Kidney (tissue), 14 donors: ENCODE measurements around the gene HCRTR1. TPM values are rescaled to one million over a fixed set of nuclear protein-coding genes. Genes with fewer than 3 reads are reported as not detected.
A peak's percentile ranks its signal among the peaks of the same experiment; 100 is the strongest.

ENCODE experiments used
- DNase-seq, 5 donors: peaks; one replicate each; pipeline ENCODE4 v3.0.0-alpha.2; 2013 to 2020
- FAIRE-seq: peaks from 2 replicates; lab custom pipeline; 2012; peaks lifted over from hg19 to GRCh38; lab: Jason Lieb, UNC
- H3K27ac ChIP-seq, 2 donors: one replicate each; pipeline ENCODE4 v1.7.0; 2013; ENCODE audit warnings: low read depth in 2 of 2, low read length in 2 of 2, inconsistent platforms in 1 of 2
- H3K27me3 ChIP-seq: one replicate; pipeline ENCODE4 v1.7.1; 2013; ENCODE audit warnings: low read length, inconsistent platforms; ENCODE audit not compliant: control insufficient read depth, insufficient read depth
- H3K36me3 ChIP-seq, 3 donors: one replicate each; pipeline versions ENCODE4 v1.7.0 to v1.7.1; 2013; ENCODE audit warnings: low read length in 3 of 3, control low read depth in 1 of 3, inconsistent platforms in 1 of 3; ENCODE audit not compliant: insufficient read depth in 3 of 3, control insufficient read depth in 2 of 3
- H3K4me1 ChIP-seq, 3 donors: one replicate each; pipeline versions ENCODE4 v1.7.0 to v1.7.1; 2013; ENCODE audit warnings: low read length in 3 of 3, inconsistent platforms in 1 of 3, low read depth in 1 of 3; ENCODE audit not compliant: control insufficient read depth in 2 of 3, insufficient read depth in 2 of 3
- H3K4me3 ChIP-seq, 3 donors: one replicate each; pipeline versions ENCODE4 v1.7.0 to v1.8.1; 2013; ENCODE audit warnings: low read length in 3 of 3, control low read depth in 1 of 3, inconsistent platforms in 1 of 3
- H3K9ac ChIP-seq, 3 donors: one replicate each; pipeline versions ENCODE4 v1.7.0 to v1.7.1; 2013; ENCODE audit warnings: low read length in 3 of 3, control low read depth in 1 of 3, inconsistent platforms in 1 of 3
- H3K9me3 ChIP-seq, 3 donors: one replicate each; pipeline versions ENCODE4 v1.7.0 to v1.7.1; 2013; ENCODE audit warnings: low read length in 3 of 3, control low read depth in 1 of 3, inconsistent platforms in 1 of 3; ENCODE audit not compliant: control insufficient read depth in 2 of 3, insufficient read depth in 1 of 3
- intact Hi-C: fragments of 100-400 bp; cut with DNase I; formaldehyde crosslinking; loops from one replicate; pipeline ENCODE4 v1.11.1; 2022
- polyA plus RNA-seq: library from polyadenylated mRNA; stranded (reverse); fragments of 350-450 nt; fragmentation: Illumina TruSeq; extraction: RNeasy Lipid Tissue Mini Kit (QIAGEN cat#74804); gene quantifications from one replicate; pipeline ENCODE4 v1.2.3, GENCODE V29; 2014; ENCODE audit warnings: low read depth, low replicate concordance; ENCODE audit not compliant: insufficient read depth
- total RNA-seq: library from RNA; stranded (reverse); fragmentation: NEBNext Ultra II Directional; extraction: Animal tissue kit (Norgen Biotek cat#: 25700); gene quantifications from one replicate; pipeline ENCODE4 v1.2.1, GENCODE V29; 2021
- TF ChIP-seq, protein P1 (sequence below): IDR thresholded peaks from 3 replicates; pipeline ENCODE4 v1.5.1; 2012; ENCODE audit warnings: mild to moderate bottlenecking, moderate library complexity, borderline replicate concordance; ENCODE audit not compliant: insufficient read depth; ENCODE audit errors: extremely low read depth
- donor health status: control.
- donor health status: control.
- donor health status: control.
- donor health status: control.
- donor health status: control.
- donor health status: DM: yes; HTN: yes; CAD: no.
- donor health status: Normal renal cell carcinoma (clear cell type).

The HCRTR1 gene
- total and polyA plus RNA-seq, 2 donors from 2014 or later = 0.35 TPM; not detected in 1

DNA sequence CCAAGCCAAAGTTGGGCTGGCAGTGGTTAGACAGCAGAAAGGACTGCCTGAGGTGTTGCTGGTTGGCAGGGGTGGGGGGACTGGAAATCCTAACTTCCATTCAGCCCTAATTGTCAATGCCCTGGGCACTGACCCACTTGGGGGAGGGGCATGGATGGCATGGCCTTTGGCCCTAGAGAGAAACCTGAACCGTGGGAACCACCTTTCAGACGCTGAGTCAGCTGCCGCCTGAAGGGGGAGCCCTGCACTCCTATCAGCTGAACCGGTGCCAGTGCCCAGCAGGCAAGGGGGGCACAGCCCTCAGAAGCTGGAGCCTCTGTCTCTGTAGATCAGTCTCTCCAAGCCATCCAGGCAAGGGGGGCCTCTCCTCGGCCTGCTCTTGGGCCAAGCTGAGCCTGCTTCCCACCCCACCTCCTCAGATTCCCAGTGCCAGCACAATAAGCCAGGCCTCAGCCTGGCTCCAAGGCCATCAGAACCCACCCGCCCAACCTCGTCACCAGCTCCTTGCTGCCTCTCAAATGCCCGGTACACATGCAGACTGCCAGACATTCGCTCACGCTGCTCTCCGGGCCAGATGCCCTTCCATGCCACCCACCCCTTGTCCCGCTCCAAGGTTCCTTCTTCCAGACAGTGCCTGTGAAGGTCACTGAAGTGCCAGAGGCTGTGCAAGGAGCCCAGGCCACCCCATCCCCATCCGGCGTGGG is 29.6 kb upstream of the HCRTR1 start:
- DNase-seq (peak; percentile 67 to 90 (median 80)), FAIRE-seq (no peak)
- peak overlapping the region; percentile 78 to 89 for H3K27ac ChIP-seq
- TF ChIP-seq, protein P1, sequence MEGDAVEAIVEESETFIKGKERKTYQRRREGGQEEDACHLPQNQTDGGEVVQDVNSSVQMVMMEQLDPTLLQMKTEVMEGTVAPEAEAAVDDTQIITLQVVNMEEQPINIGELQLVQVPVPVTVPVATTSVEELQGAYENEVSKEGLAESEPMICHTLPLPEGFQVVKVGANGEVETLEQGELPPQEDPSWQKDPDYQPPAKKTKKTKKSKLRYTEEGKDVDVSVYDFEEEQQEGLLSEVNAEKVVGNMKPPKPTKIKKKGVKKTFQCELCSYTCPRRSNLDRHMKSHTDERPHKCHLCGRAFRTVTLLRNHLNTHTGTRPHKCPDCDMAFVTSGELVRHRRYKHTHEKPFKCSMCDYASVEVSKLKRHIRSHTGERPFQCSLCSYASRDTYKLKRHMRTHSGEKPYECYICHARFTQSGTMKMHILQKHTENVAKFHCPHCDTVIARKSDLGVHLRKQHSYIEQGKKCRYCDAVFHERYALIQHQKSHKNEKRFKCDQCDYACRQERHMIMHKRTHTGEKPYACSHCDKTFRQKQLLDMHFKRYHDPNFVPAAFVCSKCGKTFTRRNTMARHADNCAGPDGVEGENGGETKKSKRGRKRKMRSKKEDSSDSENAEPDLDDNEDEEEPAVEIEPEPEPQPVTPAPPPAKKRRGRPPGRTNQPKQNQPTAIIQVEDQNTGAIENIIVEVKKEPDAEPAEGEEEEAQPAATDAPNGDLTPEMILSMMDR = peak; percentile 56
- H3K27me3 ChIP-seq = no peaks in the 10 kb centered on the region
- H3K36me3 ChIP-seq = peaks cover 0 to 33% (median 13%) of the 10 kb centered on the region in 3 donors
- H3K4me1 ChIP-seq = peaks cover 5 to 47% (median 41%) of the 10 kb centered on the region in 3 donors
- intact Hi-C loops = no loop called here
- H3K9ac ChIP-seq = peak overlapping the region in 1 of 3 donors; percentile 8
- H3K4me3 ChIP-seq = no peak overlapping the region
- no peaks in the 10 kb centered on the region for H3K9me3 ChIP-seq

DNA sequence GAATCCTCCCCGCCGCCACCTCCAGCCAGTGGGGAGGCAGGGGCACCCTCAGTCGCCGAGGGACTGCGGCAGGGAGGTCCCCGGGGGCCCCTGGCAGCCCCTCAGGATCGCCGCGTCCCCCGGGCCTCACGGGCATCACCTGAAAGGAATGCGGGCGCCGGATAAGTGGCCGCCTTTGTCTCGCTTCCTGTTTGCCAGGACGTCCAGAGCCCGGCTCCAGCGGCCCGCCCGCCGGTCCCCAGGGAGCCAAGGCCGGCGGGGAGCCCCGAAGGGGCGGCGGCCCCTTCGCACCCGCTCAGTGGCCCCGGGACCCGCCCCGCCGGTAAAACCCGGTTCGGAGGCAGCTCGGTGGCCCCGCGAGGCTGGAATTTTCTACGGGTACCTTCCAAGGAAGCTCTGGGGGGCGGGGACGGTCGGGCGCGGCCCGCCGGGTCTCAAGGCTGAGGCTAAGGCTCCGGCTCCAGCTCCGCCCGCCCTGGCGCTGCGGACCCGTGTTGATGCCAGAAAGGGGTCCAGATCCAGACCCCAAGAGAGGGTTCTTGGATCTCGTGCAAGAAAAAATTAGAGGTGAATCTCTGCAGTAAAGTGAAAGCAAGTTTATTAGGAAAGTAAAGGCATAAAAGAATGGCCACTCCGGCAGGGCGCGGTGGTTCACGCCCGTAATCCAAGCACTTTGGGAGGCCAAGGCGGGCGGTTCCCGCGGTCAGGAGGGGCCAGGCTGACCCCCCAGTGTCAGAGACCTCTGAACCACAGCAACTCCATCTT is 28.6 kb upstream of the HCRTR1 start:
- DNase-seq = peak in 4 of 5 donors; percentile 31 to 90 (median 52)
- H3K27ac ChIP-seq = peak overlapping the region; percentile 78 to 89
- no peaks in the 10 kb centered on the region for H3K27me3 ChIP-seq
- intact Hi-C loops = no loop called here
- H3K36me3 ChIP-seq = peaks cover 0 to 23% (median 9%) of the 10 kb centered on the region in 3 donors
- H3K4me3 ChIP-seq = peak overlapping the region in 2 of 3 donors; percentile 13 to 21
- peak overlapping the region in 1 of 3 donors; percentile 51 for H3K9ac ChIP-seq
- no peaks in the 10 kb centered on the region for H3K9me3 ChIP-seq
- peaks cover 0 to 36% (median 30%) of the 10 kb centered on the region in 3 donors for H3K4me1 ChIP-seq
- no peak for FAIRE-seq
- TF ChIP-seq, protein P1 = no peak

DNA sequence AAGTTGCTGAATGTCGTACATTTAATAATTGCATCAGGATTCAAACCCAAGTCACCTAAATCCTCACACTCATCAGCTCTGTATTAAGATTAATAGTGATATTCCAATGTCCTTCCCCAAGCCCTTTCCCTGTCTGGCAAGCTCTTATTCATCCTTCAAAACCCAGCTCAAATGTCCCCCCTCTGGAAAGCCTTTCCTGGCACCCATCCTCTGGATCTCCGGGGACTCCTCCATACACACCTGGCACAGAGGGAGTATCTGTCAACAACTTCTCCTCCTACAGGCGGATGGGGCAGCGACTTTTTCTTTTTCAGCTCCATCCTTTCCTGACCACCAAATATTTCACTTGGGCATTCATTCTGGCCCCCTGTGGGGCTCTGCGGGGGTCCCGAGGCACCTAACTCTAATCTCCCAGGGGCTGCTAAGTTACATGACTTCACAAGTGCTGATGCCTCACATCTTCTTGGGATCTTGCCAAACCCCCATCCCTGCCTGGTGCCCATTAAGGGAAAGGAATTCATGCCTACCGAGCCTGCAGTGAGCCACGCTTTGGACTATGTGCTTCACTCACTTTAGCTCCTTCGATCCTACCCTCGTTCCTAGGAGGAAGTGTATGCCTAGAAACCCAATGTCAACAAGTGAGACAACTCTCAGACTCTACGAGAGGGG is 25.9 kb upstream of the HCRTR1 start:
- H3K4me1 ChIP-seq = peaks cover 0 to 15% (median 10%) of the 10 kb centered on the region in 3 donors
- no peaks in the 10 kb centered on the region for H3K9me3 ChIP-seq
- no peaks in the 10 kb centered on the region for H3K27me3 ChIP-seq
- intact Hi-C loops = loop anchor here (5.0 kb wide), 1 partner anchor 39 kb away; no protein-coding TSS in a partner anchor
- peak overlapping the region in 1 of 3 donors; percentile 37 for H3K9ac ChIP-seq
- DNase-seq (peak in 3 of 5 donors; percentile 30 to 81 (median 61)), FAIRE-seq (no peak)
- H3K36me3 ChIP-seq = no peaks in the 10 kb centered on the region
- H3K27ac ChIP-seq = no peak overlapping the region
- no peak overlapping the region for H3K4me3 ChIP-seq
- TF ChIP-seq, protein P1 = no peak
